Hepatocyte (in vitro differentiated cells): Measurements from ENCODE around the gene MPC2. TPM values are rescaled to one million over a fixed set of nuclear protein-coding genes. Genes with fewer than 3 reads are reported as not detected.

Source experiments
- DNase-seq: peaks from one replicate; pipeline ENCODE4 v3.0.0-alpha.2; 2016; ENCODE audit warnings: low spot score
- H2AFZ ChIP-seq: fragments of 200-600 bp; sonication (generic); 2 replicates; pipeline ENCODE4 v1.6.0; 2016; ENCODE audit warnings: antibody characterized with exemption, mild to moderate bottlenecking
- H3K27ac ChIP-seq: fragments of 200-600 bp; sonication (generic); 2 replicates; pipeline ENCODE4 v1.5.1; 2016; ENCODE audit warnings: mild to moderate bottlenecking
- H3K27me3 ChIP-seq: fragments of 200-600 bp; sonication (generic); 2 replicates; pipeline ENCODE4 v1.6.1; 2016
- H3K36me3 ChIP-seq: fragments of 200-600 bp; sonication (generic); replicated peaks from 2 replicates; pipeline ENCODE4 v1.5.1; 2016; ENCODE audit warnings: low read depth; ENCODE audit not compliant: insufficient read depth
- H3K4me1 ChIP-seq: fragments of 200-600 bp; sonication (generic); 2 replicates; pipeline ENCODE4 v1.5.1; 2016; ENCODE audit warnings: mild to moderate bottlenecking, moderate library complexity; ENCODE audit not compliant: insufficient read depth
- H3K4me2 ChIP-seq: fragments of 200-600 bp; sonication (generic); 2 replicates; pipeline ENCODE4 v1.6.0; 2016
- H3K4me3 ChIP-seq: fragments of 200-600 bp; sonication (generic); 2 replicates; pipeline ENCODE4 v1.5.1; 2016; ENCODE audit warnings: mild to moderate bottlenecking
- H3K79me2 ChIP-seq: fragments of 200-600 bp; sonication (generic); 2 replicates; pipeline ENCODE4 v1.6.0; 2017; ENCODE audit warnings: mild to moderate bottlenecking
- H3K9me2 ChIP-seq: fragments of 200-600 bp; sonication (generic); replicated peaks from 2 replicates; pipeline ENCODE4 v1.6.0; 2017; ENCODE audit warnings: mild to moderate bottlenecking; ENCODE audit not compliant: insufficient read depth
- H3K9me3 ChIP-seq: fragments of 200-600 bp; sonication (generic); 2 replicates; pipeline ENCODE4 v1.5.1; 2016; ENCODE audit warnings: low read depth, mild to moderate bottlenecking
- H4K20me1 ChIP-seq: fragments of 200-600 bp; sonication (generic); 2 replicates; pipeline ENCODE4 v1.6.0; 2016; ENCODE audit warnings: mild to moderate bottlenecking; ENCODE audit not compliant: insufficient read depth, poor library complexity, severe bottlenecking
- EZH2 ChIP-seq: fragments of 200-600 bp; sonication (generic); IDR thresholded peaks from 2 replicates; pipeline ENCODE4 v1.6.1; 2016; ENCODE audit warnings: antibody characterized with exemption, mild to moderate bottlenecking, borderline replicate concordance
- EZH2phosphoT487 ChIP-seq: fragments of 200-600 bp; sonication (generic); IDR thresholded peaks from one replicate; pipeline ENCODE4 v1.6.1; 2018; ENCODE audit warnings: antibody characterized with exemption, mild to moderate bottlenecking, low read depth, moderate library complexity; ENCODE audit not compliant: unreplicated experiment, severe bottlenecking
- WGBS: methylation state at CpG from one replicate; pipeline ENCODE4 v1.1.6; 2016; ENCODE audit warnings: low lambda C conversion rate; ENCODE audit errors: missing lambda C conversion rate; 5-methylcytosine and 5-hydroxymethylcytosine counted together
- polyA plus RNA-seq: library from polyadenylated mRNA; unstranded; fragments of >200 nt; fragmentation: Nextera tagmentation; extraction: Ambion mirVana; gene quantifications from 2 replicates; pipeline ENCODE4 v1.2.1, GENCODE V29; 2016
- total RNA-seq: library from RNA; depleted of rRNA; stranded (reverse); fragments of >200 nt; gene quantifications from 2 replicates; pipeline ENCODE4 v1.2.3, GENCODE V29; 2014
- TF ChIP-seq, protein P1 (sequence below): fragments of 200-600 bp; sonication (generic); IDR thresholded peaks from 2 replicates; pipeline ENCODE4 v1.5.1; 2016; ENCODE audit warnings: antibody characterized with exemption, mild to moderate bottlenecking; ENCODE audit not compliant: poor library complexity

MPC2 gene
- total and polyA plus RNA-seq, 2 experiments from 2014 or later: 137 to 215 TPM

DNA sequence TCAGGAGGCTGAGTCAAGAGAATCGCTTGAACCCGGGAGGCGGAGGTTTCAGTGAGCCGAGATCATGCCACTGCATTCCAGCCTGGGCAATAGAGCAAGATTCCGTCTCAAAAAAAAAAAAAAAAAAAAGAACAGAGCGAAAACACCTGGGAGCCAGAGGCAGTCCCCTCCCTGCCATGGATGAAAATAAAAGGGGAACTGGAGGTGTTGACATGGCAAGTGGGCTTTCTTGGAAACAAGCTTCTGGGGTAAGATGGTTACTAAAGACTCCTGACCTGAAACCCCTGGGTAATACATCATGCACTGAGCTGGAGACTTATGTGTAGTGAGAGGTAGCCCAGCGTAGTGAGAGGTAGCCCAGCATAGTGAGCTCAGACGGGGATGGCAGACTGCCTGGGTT is 54.5 kb downstream of the MPC2 start:
- no peak for TF ChIP-seq EZH2phosphoT487
- TF ChIP-seq, protein P1, sequence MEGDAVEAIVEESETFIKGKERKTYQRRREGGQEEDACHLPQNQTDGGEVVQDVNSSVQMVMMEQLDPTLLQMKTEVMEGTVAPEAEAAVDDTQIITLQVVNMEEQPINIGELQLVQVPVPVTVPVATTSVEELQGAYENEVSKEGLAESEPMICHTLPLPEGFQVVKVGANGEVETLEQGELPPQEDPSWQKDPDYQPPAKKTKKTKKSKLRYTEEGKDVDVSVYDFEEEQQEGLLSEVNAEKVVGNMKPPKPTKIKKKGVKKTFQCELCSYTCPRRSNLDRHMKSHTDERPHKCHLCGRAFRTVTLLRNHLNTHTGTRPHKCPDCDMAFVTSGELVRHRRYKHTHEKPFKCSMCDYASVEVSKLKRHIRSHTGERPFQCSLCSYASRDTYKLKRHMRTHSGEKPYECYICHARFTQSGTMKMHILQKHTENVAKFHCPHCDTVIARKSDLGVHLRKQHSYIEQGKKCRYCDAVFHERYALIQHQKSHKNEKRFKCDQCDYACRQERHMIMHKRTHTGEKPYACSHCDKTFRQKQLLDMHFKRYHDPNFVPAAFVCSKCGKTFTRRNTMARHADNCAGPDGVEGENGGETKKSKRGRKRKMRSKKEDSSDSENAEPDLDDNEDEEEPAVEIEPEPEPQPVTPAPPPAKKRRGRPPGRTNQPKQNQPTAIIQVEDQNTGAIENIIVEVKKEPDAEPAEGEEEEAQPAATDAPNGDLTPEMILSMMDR: no peak
- TF ChIP-seq EZH2: no peak
- H3K79me2 ChIP-seq: no peaks in the 10 kb centered on the region
- no peaks in the 10 kb centered on the region for H3K36me3 ChIP-seq
- no peaks in the 10 kb centered on the region for H3K9me2 ChIP-seq
- no peak overlapping the region for H3K4me3 ChIP-seq
- no peak overlapping the region for H3K4me2 ChIP-seq
- WGBS: 87% methylated on average over 8 of the region's 8 CpGs
- H3K27me3 ChIP-seq: no peaks in the 10 kb centered on the region
- H3K4me1 ChIP-seq: no peaks in the 10 kb centered on the region
- no peaks in the 10 kb centered on the region for H3K9me3 ChIP-seq
- H3K27ac ChIP-seq: no peak overlapping the region
- no peak overlapping the region for H2AFZ ChIP-seq
- no peaks in the 10 kb centered on the region for H4K20me1 ChIP-seq
- DNase-seq: no peak

DNA sequence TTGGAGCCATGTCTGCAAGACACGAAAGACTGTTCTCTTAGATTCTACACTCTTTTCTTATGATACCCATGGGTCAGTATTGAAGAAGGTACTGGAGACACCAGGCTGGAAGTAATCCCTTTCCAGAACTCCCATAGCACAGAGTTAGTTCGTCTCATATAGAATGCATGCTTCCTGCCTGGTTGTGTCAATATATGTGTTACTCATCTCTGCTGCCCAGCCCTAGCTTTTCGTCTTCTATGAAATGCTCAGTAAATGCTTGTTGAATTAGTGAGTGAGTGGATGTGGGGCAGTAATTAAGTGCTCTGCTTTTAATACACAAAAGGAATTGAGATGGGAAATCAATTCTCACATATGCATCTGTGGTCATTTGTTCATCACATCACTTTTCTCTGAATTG is 55.1 kb downstream of the MPC2 start:
- no peak for TF ChIP-seq EZH2phosphoT487
- TF ChIP-seq, protein P1: no peak
- no peak for TF ChIP-seq EZH2
- Histone ChIP-seq H4K20me1 (no peaks in the 10 kb centered on the region), H3K27ac (no peak overlapping the region), H3K36me3 (no peaks in the 10 kb centered on the region), H3K27me3 (no peaks in the 10 kb centered on the region), H3K4me1 (no peaks in the 10 kb centered on the region), H3K9me2 (no peaks in the 10 kb centered on the region), H3K4me3 (no peak overlapping the region), H3K79me2 (no peaks in the 10 kb centered on the region), H2AFZ (no peak overlapping the region), H3K4me2 (no peak overlapping the region), H3K9me3 (no peaks in the 10 kb centered on the region)
- DNase-seq: no peak
- WGBS: 68% methylated on average over 3 of the region's 3 CpGs

DNA sequence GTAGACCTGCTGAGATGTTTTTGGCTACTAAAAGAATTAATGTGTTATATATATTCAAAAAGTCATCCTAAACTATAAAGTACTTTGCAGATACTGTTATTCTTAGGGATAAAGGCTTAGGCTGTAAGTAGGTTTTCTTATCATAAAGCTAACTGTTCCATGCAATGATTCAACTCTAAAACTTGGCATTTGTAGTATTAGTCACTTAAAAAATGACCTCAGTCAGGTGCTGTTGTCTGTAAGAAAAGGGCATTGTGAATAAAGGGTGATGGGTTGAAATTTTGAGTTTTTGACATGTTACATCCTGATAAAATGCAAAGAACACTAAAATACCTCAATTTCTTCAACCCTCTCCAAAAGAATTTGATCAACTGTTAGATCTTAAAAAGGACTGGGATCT is 55.8 kb downstream of the MPC2 start:
- Histone ChIP-seq H3K36me3 (no peaks in the 10 kb centered on the region), H3K4me2 (no peak overlapping the region), H2AFZ (no peak overlapping the region), H3K27me3 (no peaks in the 10 kb centered on the region), H3K9me3 (no peaks in the 10 kb centered on the region), H3K9me2 (no peaks in the 10 kb centered on the region), H3K4me3 (no peak overlapping the region), H3K4me1 (no peaks in the 10 kb centered on the region), H4K20me1 (no peaks in the 10 kb centered on the region), H3K27ac (no peak overlapping the region), H3K79me2 (no peaks in the 10 kb centered on the region)
- TF ChIP-seq EZH2 (no peak), EZH2phosphoT487 (no peak)
- TF ChIP-seq, protein P1: no peak
- no peak for DNase-seq

DNA sequence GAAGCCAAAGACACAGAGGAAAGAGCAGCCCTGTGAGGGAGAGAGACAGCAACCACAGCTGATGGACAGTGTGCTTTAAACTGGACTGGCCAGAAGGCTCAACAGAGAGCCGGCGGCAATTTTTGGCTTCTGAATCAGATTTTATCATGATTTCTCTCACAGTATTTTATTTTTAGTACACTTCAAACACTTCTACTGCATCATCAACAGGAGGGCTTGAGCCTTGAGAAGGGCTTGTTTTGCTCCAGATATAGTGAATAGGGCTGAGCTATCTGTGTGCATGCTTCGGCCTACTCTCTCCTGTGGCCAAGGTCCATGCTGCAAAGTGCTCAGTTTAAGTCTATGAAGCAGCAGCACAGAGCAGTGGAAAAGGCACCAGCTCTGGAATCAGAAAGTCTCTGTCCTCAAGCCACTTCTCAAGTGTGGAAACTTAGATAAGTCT is 56.3 kb downstream of the MPC2 start:
- WGBS: 81% methylated on average over 3 of the region's 3 CpGs
- Histone ChIP-seq H4K20me1 (no peaks in the 10 kb centered on the region), H3K4me3 (no peak overlapping the region), H3K9me3 (no peaks in the 10 kb centered on the region), H2AFZ (no peak overlapping the region), H3K36me3 (no peaks in the 10 kb centered on the region), H3K4me1 (no peaks in the 10 kb centered on the region), H3K27me3 (no peaks in the 10 kb centered on the region), H3K79me2 (no peaks in the 10 kb centered on the region), H3K4me2 (no peak overlapping the region), H3K27ac (no peak overlapping the region), H3K9me2 (no peaks in the 10 kb centered on the region)
- TF ChIP-seq, protein P1: no peak
- TF ChIP-seq EZH2 (no peak), EZH2phosphoT487 (no peak)
- DNase-seq: peak; percentile 13
